NCI-H2107 treated with DMSO at 0.1 percent for 48 hours (cell line): ENCODE results near the gene CLRN2.
"Not testable (repeated sequence)": the region's sequence is repeated elsewhere in the genome, so short reads cannot be mapped to it uniquely, and the experiment has no call there.

ENCODE experiments used
- DNase-seq: peaks from one replicate; lab custom pipeline; 2025; ENCODE audit not compliant: unreplicated experiment; lab: John Stamatoyannopoulos, UW

CLRN2 gene

GRCh38 chr4:17544205-17544604, 29.2 kb downstream of the CLRN2 start:
- DNase-seq: no peak

GRCh38 chr4:17544831-17545234, 29.9 kb downstream of the CLRN2 start:
- DNase-seq: no peak

- DNase-seq: no peak
Observed at GRCh38 chr4:17545374-17546140, 30.6 kb downstream of the CLRN2 start.

- DNase-seq: no peak
Observed at GRCh38 chr4:17546222-17546621, 31.3 kb downstream of the CLRN2 start.

GRCh38 chr4:17546678-17547077, 31.7 kb downstream of the CLRN2 start:
- DNase-seq: no peak

- DNase-seq: no peak
Observed at GRCh38 chr4:17550549-17550948, 35.6 kb downstream of the CLRN2 start.

- no peak for DNase-seq
Observed at GRCh38 chr4:17552427-17552826, 37.5 kb downstream of the CLRN2 start.

- no peak for DNase-seq
Observed at GRCh38 chr4:17554568-17554967, 39.6 kb downstream of the CLRN2 start.

GRCh38 chr4:17556498-17556897, 41.5 kb downstream of the CLRN2 start:
- DNase-seq: no peak

GRCh38 chr4:17557880-17558279, 42.9 kb downstream of the CLRN2 start:
- DNase-seq: no peak

- no peak for DNase-seq
Observed at GRCh38 chr4:17558941-17559708, 44.2 kb downstream of the CLRN2 start.

- no peak for DNase-seq
Observed at GRCh38 chr4:17559709-17560048, 44.7 kb downstream of the CLRN2 start.

- no peak for DNase-seq
Observed at GRCh38 chr4:17560065-17560673, 45.2 kb downstream of the CLRN2 start.

GRCh38 chr4:17561195-17561909, 46.4 kb downstream of the CLRN2 start:
- DNase-seq: no peak

- DNase-seq: no peak
Observed at GRCh38 chr4:17562157-17562556, 47.2 kb downstream of the CLRN2 start.

- DNase-seq: no peak
Observed at GRCh38 chr4:17565846-17566245, 50.9 kb downstream of the CLRN2 start.

- DNase-seq: no peak
Observed at GRCh38 chr4:17567271-17567670, 52.3 kb downstream of the CLRN2 start.

- no peak for DNase-seq
Observed at GRCh38 chr4:17574206-17574605, 59.2 kb downstream of the CLRN2 start.

- not testable (repeated sequence) for DNase-seq
Observed at GRCh38 chr4:17575177-17575576, 60.2 kb downstream of the CLRN2 start.
